SK-N-SH treated with all-trans-retinoic acid at 6 μM for 48 hours (cell line): ENCODE measurements around the gene PTH1R.

Source experiments
- ATAC-seq: fragments of 200-7000 bp; cut with Tn5 transposase; 3 replicates; pipeline ENCODE4 v1.9.1; 2020; ENCODE audit warnings: mild to moderate bottlenecking, moderate library complexity
- BACH2 ChIP-seq: fragments of 250-450 bp; sonication (Bioruptor Pico); IDR thresholded peaks from 2 replicates; pipeline ENCODE4 v1.9.0; 2021; ENCODE audit warnings: mild to moderate bottlenecking, borderline replicate concordance
- CSDC2 ChIP-seq: fragments of 250-450 bp; sonication (Bioruptor Pico); IDR thresholded peaks from 2 replicates; pipeline ENCODE4 v1.5.0; 2020; ENCODE audit warnings: mild to moderate bottlenecking, moderate library complexity
- ESRRG ChIP-seq: fragments of 250-450 bp; sonication (Bioruptor Pico); IDR thresholded peaks from 2 replicates; pipeline ENCODE4 v1.6.1; 2021; ENCODE audit warnings: mild to moderate bottlenecking
- GLIS3 ChIP-seq: fragments of 250-450 bp; sonication (Bioruptor Pico); IDR thresholded peaks from 2 replicates; pipeline ENCODE4 v1.5.0; 2020; ENCODE audit warnings: mild to moderate bottlenecking, moderate library complexity
- OSR1 ChIP-seq: fragments of 250-450 bp; sonication (Bioruptor Pico); IDR thresholded peaks from 2 replicates; pipeline ENCODE4 v1.8.0; 2022; ENCODE audit warnings: moderate library complexity, mild to moderate bottlenecking, inconsistent platforms
- POU6F1 ChIP-seq: fragments of 250-450 bp; sonication (Bioruptor Pico); IDR thresholded peaks from 2 replicates; pipeline ENCODE4 v1.8.0; 2021; ENCODE audit warnings: low read depth, mild to moderate bottlenecking, moderate library complexity, borderline replicate concordance
- PPARA ChIP-seq: fragments of 250-450 bp; sonication (Bioruptor Pico); IDR thresholded peaks from 2 replicates; pipeline ENCODE4 v1.5.0; 2020; ENCODE audit warnings: mild to moderate bottlenecking, borderline replicate concordance
- RARB ChIP-seq: fragments of 250-450 bp; sonication (Bioruptor Pico); IDR thresholded peaks from 2 replicates; pipeline ENCODE4 v1.8.0; 2021; ENCODE audit warnings: mild to moderate bottlenecking, moderate library complexity
- SNAI2 ChIP-seq: fragments of 250-450 bp; sonication (Bioruptor Pico); IDR thresholded peaks from 2 replicates; pipeline ENCODE4 v1.5.0; 2020; ENCODE audit warnings: mild to moderate bottlenecking, moderate library complexity
- TCF4 ChIP-seq: fragments of 250-450 bp; sonication (Bioruptor Pico); IDR thresholded peaks from 2 replicates; pipeline ENCODE4 v1.8.0; 2021; ENCODE audit warnings: mild to moderate bottlenecking, moderate library complexity, borderline replicate concordance
- ZFP3 ChIP-seq: fragments of 250-450 bp; sonication (Bioruptor Pico); IDR thresholded peaks from 2 replicates; pipeline ENCODE4 v1.5.0; 2020; ENCODE audit warnings: mild to moderate bottlenecking, moderate library complexity
- ZFP30 ChIP-seq: fragments of 450-650 bp; formaldehyde crosslinking; IDR thresholded peaks from 2 replicates; pipeline ENCODE4 v1.5.0; 2022; ENCODE audit warnings: mild to moderate bottlenecking, moderate library complexity
- ZNF565 ChIP-seq: fragments of 450-650 bp; formaldehyde crosslinking; conservative IDR thresholded peaks from 2 replicates; pipeline ENCODE4 v1.5.0; 2020; ENCODE audit warnings: low read depth, mild to moderate bottlenecking, moderate library complexity
- ZNF70 ChIP-seq: fragments of 450-650 bp; formaldehyde crosslinking; IDR thresholded peaks from 2 replicates; pipeline ENCODE4 v1.5.0; 2020; ENCODE audit warnings: mild to moderate bottlenecking, moderate library complexity
- ZNF8 ChIP-seq: fragments of 450-650 bp; formaldehyde crosslinking; IDR thresholded peaks from 2 replicates; pipeline ENCODE4 v1.5.0; 2020; ENCODE audit warnings: mild to moderate bottlenecking, moderate library complexity
- TF ChIP-seq, protein P1 (sequence below): fragments of 250-450 bp; sonication (Bioruptor Pico); IDR thresholded peaks from 2 replicates; pipeline ENCODE4 v1.5.0; 2020; ENCODE audit warnings: mild to moderate bottlenecking, moderate library complexity
- TF ChIP-seq, protein P2 (sequence below): fragments of 250-450 bp; sonication (Bioruptor Pico); IDR thresholded peaks from 2 replicates; pipeline ENCODE4 v1.5.1; 2021; ENCODE audit warnings: mild to moderate bottlenecking, moderate library complexity
- TF ChIP-seq, protein P3 (sequence below): fragments of 250-450 bp; sonication (Bioruptor Pico); IDR thresholded peaks from 2 replicates; pipeline ENCODE4 v1.5.1; 2020; ENCODE audit warnings: low read depth, mild to moderate bottlenecking, moderate library complexity
- TF ChIP-seq, protein P4 (sequence below): fragments of 250-450 bp; sonication (Bioruptor Pico); IDR thresholded peaks from 2 replicates; pipeline ENCODE4 v1.8.0; 2020; ENCODE audit warnings: mild to moderate bottlenecking, moderate library complexity, borderline replicate concordance

PTH1R gene

DNA sequence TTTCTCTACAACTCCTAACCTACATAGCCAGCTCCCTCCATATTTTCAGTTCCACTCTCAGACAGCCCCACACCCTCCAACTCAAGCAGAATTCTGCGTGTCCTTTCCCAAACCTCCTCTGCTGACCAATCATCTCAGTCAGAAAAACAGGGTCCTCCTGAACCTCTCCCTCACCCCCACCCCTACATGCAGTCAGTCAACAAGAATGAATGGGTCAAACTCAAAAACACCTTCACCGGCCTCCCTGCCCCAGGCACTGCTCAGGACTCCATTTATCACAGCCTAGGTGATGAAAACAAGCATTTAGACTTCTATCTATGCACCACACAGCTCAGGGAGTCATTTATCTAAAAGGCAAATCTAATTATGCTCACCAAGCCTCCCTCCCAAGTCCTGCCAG, 46.7 kb upstream of the PTH1R start (continued):
- TF ChIP-seq, protein P1, sequence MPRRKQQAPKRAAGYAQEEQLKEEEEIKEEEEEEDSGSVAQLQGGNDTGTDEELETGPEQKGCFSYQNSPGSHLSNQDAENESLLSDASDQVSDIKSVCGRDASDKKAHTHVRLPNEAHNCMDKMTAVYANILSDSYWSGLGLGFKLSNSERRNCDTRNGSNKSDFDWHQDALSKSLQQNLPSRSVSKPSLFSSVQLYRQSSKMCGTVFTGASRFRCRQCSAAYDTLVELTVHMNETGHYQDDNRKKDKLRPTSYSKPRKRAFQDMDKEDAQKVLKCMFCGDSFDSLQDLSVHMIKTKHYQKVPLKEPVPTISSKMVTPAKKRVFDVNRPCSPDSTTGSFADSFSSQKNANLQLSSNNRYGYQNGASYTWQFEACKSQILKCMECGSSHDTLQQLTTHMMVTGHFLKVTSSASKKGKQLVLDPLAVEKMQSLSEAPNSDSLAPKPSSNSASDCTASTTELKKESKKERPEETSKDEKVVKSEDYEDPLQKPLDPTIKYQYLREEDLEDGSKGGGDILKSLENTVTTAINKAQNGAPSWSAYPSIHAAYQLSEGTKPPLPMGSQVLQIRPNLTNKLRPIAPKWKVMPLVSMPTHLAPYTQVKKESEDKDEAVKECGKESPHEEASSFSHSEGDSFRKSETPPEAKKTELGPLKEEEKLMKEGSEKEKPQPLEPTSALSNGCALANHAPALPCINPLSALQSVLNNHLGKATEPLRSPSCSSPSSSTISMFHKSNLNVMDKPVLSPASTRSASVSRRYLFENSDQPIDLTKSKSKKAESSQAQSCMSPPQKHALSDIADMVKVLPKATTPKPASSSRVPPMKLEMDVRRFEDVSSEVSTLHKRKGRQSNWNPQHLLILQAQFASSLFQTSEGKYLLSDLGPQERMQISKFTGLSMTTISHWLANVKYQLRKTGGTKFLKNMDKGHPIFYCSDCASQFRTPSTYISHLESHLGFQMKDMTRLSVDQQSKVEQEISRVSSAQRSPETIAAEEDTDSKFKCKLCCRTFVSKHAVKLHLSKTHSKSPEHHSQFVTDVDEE, result no peak
- TF ChIP-seq ZNF70 (CRISPR knock-in tag), result no peak
- TF ChIP-seq, all 23 proteins: peak for 0

DNA sequence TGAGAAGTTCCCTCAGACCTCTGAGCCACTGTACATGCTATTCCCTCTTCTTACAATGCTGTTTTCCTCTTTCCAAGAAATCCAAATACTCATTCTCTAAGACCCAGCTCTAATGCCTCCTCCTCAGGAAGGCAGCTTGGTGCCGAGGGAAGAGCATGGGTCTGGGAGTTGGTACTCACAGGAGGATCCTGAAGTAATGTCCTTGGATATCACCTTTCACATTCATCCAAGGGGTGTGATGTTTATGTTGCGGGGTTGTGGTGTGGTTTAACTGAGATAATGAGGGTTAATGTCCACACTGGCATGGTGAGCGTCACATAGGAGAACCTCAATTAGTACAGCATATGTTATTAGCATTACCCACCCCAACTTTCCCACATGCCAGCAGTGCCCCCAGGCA, 46.2 kb upstream of the PTH1R start:
- no peak for TF ChIP-seq ZFP30
- TF ChIP-seq PPARA (CRISPR knock-in tag), result no peak
- TF ChIP-seq ZNF565 (CRISPR knock-in tag), result no peak
- TF ChIP-seq ESRRG (CRISPR knock-in tag), result no peak
- no peak for ATAC-seq

- ATAC-seq, result no peak
- TF ChIP-seq SNAI2 (CRISPR knock-in tag) (no peak), ZFP3 (CRISPR knock-in tag) (no peak), PPARA (CRISPR knock-in tag) (no peak), ZFP30 (no peak), OSR1 (CRISPR knock-in tag) (no peak), TCF4 (no peak), POU6F1 (CRISPR knock-in tag) (no peak), ZNF8 (CRISPR knock-in tag) (no peak), BACH2 (CRISPR knock-in tag) (no peak), RARB (no peak), ESRRG (CRISPR knock-in tag) (no peak), ZNF70 (CRISPR knock-in tag) (no peak), GLIS3 (CRISPR knock-in tag) (no peak), CSDC2 (CRISPR knock-in tag) (no peak)
- TF ChIP-seq, protein P2, sequence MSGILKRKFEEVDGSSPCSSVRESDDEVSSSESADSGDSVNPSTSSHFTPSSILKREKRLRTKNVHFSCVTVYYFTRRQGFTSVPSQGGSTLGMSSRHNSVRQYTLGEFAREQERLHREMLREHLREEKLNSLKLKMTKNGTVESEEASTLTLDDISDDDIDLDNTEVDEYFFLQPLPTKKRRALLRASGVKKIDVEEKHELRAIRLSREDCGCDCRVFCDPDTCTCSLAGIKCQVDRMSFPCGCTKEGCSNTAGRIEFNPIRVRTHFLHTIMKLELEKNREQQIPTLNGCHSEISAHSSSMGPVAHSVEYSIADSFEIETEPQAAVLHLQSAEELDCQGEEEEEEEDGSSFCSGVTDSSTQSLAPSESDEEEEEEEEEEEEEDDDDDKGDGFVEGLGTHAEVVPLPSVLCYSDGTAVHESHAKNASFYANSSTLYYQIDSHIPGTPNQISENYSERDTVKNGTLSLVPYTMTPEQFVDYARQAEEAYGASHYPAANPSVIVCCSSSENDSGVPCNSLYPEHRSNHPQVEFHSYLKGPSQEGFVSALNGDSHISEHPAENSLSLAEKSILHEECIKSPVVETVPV (CRISPR knock-in tag), result no peak
- TF ChIP-seq, protein P3, sequence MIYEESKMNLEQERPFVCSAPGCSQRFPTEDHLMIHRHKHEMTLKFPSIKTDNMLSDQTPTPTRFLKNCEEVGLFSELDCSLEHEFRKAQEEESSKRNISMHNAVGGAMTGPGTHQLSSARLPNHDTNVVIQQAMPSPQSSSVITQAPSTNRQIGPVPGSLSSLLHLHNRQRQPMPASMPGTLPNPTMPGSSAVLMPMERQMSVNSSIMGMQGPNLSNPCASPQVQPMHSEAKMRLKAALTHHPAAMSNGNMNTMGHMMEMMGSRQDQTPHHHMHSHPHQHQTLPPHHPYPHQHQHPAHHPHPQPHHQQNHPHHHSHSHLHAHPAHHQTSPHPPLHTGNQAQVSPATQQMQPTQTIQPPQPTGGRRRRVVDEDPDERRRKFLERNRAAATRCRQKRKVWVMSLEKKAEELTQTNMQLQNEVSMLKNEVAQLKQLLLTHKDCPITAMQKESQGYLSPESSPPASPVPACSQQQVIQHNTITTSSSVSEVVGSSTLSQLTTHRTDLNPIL (CRISPR knock-in tag), result no peak
- TF ChIP-seq, protein P4, sequence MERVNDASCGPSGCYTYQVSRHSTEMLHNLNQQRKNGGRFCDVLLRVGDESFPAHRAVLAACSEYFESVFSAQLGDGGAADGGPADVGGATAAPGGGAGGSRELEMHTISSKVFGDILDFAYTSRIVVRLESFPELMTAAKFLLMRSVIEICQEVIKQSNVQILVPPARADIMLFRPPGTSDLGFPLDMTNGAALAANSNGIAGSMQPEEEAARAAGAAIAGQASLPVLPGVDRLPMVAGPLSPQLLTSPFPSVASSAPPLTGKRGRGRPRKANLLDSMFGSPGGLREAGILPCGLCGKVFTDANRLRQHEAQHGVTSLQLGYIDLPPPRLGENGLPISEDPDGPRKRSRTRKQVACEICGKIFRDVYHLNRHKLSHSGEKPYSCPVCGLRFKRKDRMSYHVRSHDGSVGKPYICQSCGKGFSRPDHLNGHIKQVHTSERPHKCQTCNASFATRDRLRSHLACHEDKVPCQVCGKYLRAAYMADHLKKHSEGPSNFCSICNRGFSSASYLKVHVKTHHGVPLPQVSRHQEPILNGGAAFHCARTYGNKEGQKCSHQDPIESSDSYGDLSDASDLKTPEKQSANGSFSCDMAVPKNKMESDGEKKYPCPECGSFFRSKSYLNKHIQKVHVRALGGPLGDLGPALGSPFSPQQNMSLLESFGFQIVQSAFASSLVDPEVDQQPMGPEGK (CRISPR knock-in tag), result no peak
Measured at GRCh38 chr3:46831841-46832240, 45.7 kb upstream of the PTH1R start.
